ENCODE results near the gene PCDHGA3.

DNA sequence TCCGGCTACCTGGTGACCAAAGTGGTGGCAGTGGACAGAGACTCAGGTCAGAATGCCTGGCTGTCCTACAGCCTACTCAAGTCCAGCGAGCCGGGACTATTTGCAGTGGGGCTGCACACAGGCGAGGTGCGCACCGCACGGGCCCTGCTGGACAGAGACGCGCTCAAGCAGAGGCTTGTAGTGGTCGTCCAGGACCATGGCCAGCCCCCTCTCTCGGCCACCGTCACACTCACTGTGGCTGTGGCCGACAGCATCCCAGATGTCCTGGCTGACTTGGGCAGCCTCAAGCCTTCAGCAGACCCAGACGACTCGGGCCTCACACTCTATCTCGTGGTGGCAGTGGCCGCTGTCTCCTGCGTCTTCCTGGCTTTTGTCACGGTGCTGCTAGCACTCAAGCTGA, 13.3 kb downstream of the PCDHGA3 start:
- TF ChIP-seq, protein P1, sequence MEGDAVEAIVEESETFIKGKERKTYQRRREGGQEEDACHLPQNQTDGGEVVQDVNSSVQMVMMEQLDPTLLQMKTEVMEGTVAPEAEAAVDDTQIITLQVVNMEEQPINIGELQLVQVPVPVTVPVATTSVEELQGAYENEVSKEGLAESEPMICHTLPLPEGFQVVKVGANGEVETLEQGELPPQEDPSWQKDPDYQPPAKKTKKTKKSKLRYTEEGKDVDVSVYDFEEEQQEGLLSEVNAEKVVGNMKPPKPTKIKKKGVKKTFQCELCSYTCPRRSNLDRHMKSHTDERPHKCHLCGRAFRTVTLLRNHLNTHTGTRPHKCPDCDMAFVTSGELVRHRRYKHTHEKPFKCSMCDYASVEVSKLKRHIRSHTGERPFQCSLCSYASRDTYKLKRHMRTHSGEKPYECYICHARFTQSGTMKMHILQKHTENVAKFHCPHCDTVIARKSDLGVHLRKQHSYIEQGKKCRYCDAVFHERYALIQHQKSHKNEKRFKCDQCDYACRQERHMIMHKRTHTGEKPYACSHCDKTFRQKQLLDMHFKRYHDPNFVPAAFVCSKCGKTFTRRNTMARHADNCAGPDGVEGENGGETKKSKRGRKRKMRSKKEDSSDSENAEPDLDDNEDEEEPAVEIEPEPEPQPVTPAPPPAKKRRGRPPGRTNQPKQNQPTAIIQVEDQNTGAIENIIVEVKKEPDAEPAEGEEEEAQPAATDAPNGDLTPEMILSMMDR (IDR thresholded peaks at IDR 0.05; ENCODE audit: poor library complexity) = no peak
- TF ChIP-seq EZH2 (IDR thresholded peaks at IDR 0.05; ENCODE audit: borderline replicate concordance) = no peak

Measured in hepatocyte (in vitro differentiated cells).